ENCODE results near the gene CAMTA2.

CAMTA2 gene

GRCh38 chr17:4921320-4921719 lies 66.2 kb downstream of the CAMTA2 start:
- TF ChIP-seq CTCF (IDR thresholded peaks at IDR 0.05) = no peak

DNA sequence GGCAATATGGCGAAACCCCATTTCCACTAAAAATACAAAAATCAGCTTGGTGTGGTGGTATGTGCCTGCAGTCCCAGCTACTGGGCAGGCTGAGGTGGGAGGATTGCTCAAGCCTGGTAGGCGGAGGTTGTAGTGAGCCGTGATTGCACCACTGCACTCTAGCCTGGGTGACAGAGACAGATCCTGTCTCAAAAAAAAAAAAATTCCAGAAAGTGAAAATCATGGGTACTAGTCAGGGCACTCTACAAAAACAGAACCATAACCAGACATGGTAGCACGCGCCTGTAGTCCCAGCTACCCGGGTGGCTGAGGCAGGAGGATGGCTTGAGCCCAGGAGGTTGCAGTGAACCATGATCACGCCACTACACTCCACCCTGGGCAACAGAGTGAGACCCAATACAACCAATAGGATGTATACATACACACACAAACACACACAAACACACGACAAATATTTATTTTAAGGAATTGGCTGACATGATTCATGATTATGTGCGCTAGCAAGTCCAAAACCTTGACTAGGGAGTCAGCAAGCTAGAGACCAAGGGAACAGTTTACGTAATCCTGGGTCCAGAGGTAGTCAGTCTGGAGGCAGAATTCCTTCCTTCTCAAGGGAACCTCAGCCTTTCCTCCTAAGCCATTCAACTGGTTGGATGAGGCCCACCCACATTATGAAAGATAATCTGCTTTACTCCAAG lies 67.0 kb downstream of the CAMTA2 start:
- Histone ChIP-seq H3K4me1 (no peaks in the 10 kb centered on the region), H3K4me2 (ENCODE audit: low read length) (no peak overlapping the region), H3K36me3 (ENCODE audit: control insufficient read depth, insufficient read depth, low read length) (no peaks in the 10 kb centered on the region), H3K27me3 (ENCODE audit: control insufficient read depth, insufficient read depth, low read length) (no peaks in the 10 kb centered on the region), H3K27ac (no peak overlapping the region), H3K9ac (no peak overlapping the region), H3K9me3 (ENCODE audit: control insufficient read depth, low read length) (no peaks in the 10 kb centered on the region), H2AFZ (no peak overlapping the region), H3K4me3 (ENCODE audit: low read depth, low read length) (no peak overlapping the region), H3K79me2 (no peaks in the 10 kb centered on the region)
- TF ChIP-seq CTCF (IDR thresholded peaks at IDR 0.05) = no peak

More at GRCh38 chr17:4921320-4921719, 66.2 kb downstream of the CAMTA2 start:
- no peaks in the 10 kb centered on the region for H3K9me3 ChIP-seq (ENCODE audit: control insufficient read depth, low read length)
- H3K36me3 ChIP-seq (ENCODE audit: control insufficient read depth, insufficient read depth, low read length) = no peaks in the 10 kb centered on the region
- no peak overlapping the region for H3K9ac ChIP-seq
- H3K79me2 ChIP-seq = no peaks in the 10 kb centered on the region
- H3K27ac ChIP-seq = no peak overlapping the region
- H3K4me1 ChIP-seq = no peaks in the 10 kb centered on the region
- H3K4me3 ChIP-seq (ENCODE audit: low read depth, low read length) = no peak overlapping the region
- no peaks in the 10 kb centered on the region for H3K27me3 ChIP-seq (ENCODE audit: control insufficient read depth, insufficient read depth, low read length)
- H3K4me2 ChIP-seq (ENCODE audit: low read length) = no peak overlapping the region
- no peak overlapping the region for H2AFZ ChIP-seq

- H3K4me1 ChIP-seq = no peaks in the 10 kb centered on the region
- H3K27me3 ChIP-seq (ENCODE audit: control insufficient read depth, insufficient read depth, low read length) = no peaks in the 10 kb centered on the region
- no peak overlapping the region for H3K27ac ChIP-seq
- H2AFZ ChIP-seq = no peak overlapping the region
- no peaks in the 10 kb centered on the region for H3K79me2 ChIP-seq
- H3K4me2 ChIP-seq (ENCODE audit: low read length) = no peak overlapping the region
- no peaks in the 10 kb centered on the region for H3K9me3 ChIP-seq (ENCODE audit: control insufficient read depth, low read length)
- H3K36me3 ChIP-seq (ENCODE audit: control insufficient read depth, insufficient read depth, low read length) = no peaks in the 10 kb centered on the region
- H3K4me3 ChIP-seq (ENCODE audit: low read depth, low read length) = no peak overlapping the region
- TF ChIP-seq CTCF (IDR thresholded peaks at IDR 0.05) = no peak
- no peak overlapping the region for H3K9ac ChIP-seq
Measured at GRCh38 chr17:4919511-4920047, 67.9 kb downstream of the CAMTA2 start.

Data from parathyroid adenoma (tissue), 2 donors.